Ishikawa (cell line): ENCODE results near the gene CFAP20DC.

Experiments
- CEBPB ChIP-seq: IDR thresholded peaks from 2 replicates; pipeline ENCODE4 v1.6.1; 2012
- EGR1 ChIP-seq: IDR thresholded peaks from 2 replicates; pipeline ENCODE4 v1.6.1; 2012
- EP300 ChIP-seq: IDR thresholded peaks from 2 replicates; pipeline ENCODE4 v1.6.1; 2012; ENCODE audit warnings: borderline replicate concordance
- FOXM1 ChIP-seq: IDR thresholded peaks from 2 replicates; pipeline ENCODE4 v1.6.1; 2012; ENCODE audit warnings: low read depth, borderline replicate concordance
- NFIC ChIP-seq: IDR thresholded peaks from 2 replicates; pipeline ENCODE4 v1.6.1; 2012
- RAD21 ChIP-seq: IDR thresholded peaks from 2 replicates; pipeline ENCODE4 v1.6.1; 2012; ENCODE audit warnings: low read depth
- TAF1 ChIP-seq: IDR thresholded peaks from 2 replicates; pipeline ENCODE4 v1.6.1; 2012; ENCODE audit warnings: low read depth, mild to moderate bottlenecking
- ZBTB7A ChIP-seq: IDR thresholded peaks from 2 replicates; pipeline ENCODE4 v1.6.1; 2012; ENCODE audit warnings: low read depth
- TF ChIP-seq, protein P1 (sequence below): IDR thresholded peaks from 2 replicates; pipeline ENCODE4 v1.6.1; 2012

DNA sequence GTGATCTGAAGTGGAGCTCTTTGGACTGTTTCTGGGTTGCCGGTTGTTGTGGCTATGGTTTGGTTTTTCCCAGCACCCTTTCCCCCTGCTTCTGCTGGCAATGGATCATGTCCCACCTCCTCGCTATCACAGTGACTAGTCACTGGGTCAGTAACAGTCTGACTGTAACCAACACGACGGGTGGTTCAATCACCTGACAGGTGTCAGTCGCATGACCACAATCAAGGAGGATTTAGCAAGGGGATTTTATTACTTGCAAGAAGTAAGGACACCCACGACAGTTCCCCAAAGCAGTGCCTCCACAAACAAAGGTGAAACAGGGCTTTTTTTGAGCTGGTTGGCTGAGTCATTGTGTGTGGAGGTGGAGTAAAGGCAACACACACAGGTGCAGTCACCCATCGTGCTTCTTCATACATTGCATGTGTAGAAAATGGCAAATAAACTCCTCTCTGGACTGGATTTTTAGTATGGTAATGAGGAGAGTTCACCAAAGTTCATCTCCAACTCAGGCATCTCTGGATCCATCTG, 324.4 kb downstream of the CFAP20DC start:
- TF ChIP-seq CEBPB (no peak), EGR1 (no peak), FOXM1 (no peak), TAF1 (no peak), RAD21 (no peak), EP300 (no peak), NFIC (no peak), ZBTB7A (no peak)
- TF ChIP-seq, protein P1, sequence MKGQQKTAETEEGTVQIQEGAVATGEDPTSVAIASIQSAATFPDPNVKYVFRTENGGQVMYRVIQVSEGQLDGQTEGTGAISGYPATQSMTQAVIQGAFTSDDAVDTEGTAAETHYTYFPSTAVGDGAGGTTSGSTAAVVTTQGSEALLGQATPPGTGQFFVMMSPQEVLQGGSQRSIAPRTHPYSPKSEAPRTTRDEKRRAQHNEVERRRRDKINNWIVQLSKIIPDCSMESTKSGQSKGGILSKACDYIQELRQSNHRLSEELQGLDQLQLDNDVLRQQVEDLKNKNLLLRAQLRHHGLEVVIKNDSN = no peak
